Mucosa of rectum (tissue), 2 donors: ENCODE measurements around the gene ATP8A1.

Experiments
- H3K27ac ChIP-seq, 2 donors: one replicate each; pipeline ENCODE4 v1.7.0; 2013; ENCODE audit warnings: inconsistent platforms in 2 of 2, low read depth in 2 of 2, low read length in 2 of 2
- H3K27me3 ChIP-seq, 2 donors: one replicate each; pipeline ENCODE4 v1.7.0; 2013; ENCODE audit warnings: low read length in 2 of 2; ENCODE audit not compliant: control insufficient read depth in 2 of 2, insufficient read depth in 2 of 2
- H3K36me3 ChIP-seq, 2 donors: one replicate each; pipeline ENCODE4 v1.7.0; 2013; ENCODE audit warnings: low read length in 2 of 2; ENCODE audit not compliant: control insufficient read depth in 2 of 2, insufficient read depth in 2 of 2
- H3K4me1 ChIP-seq, 2 donors: one replicate each; pipeline ENCODE4 v1.7.0; 2013; ENCODE audit warnings: low read length in 2 of 2, mild to moderate bottlenecking in 1 of 2; ENCODE audit not compliant: control insufficient read depth in 2 of 2, insufficient read depth in 2 of 2
- H3K4me3 ChIP-seq, 2 donors: one replicate each; pipeline ENCODE4 v1.7.0; 2013; ENCODE audit warnings: low read length in 2 of 2
- H3K9ac ChIP-seq, 2 donors: one replicate each; pipeline ENCODE4 v1.7.0; 2013; ENCODE audit warnings: low read length in 2 of 2, low read depth in 1 of 2, mild to moderate bottlenecking in 1 of 2
- H3K9me3 ChIP-seq, 2 donors: one replicate each; pipeline ENCODE4 v1.7.0; 2013; ENCODE audit warnings: low read length in 2 of 2; ENCODE audit not compliant: control insufficient read depth in 2 of 2
- donor health status: healthy.
- donor health status: Normal muscosa, but diverticular disease.

The ATP8A1 gene

DNA sequence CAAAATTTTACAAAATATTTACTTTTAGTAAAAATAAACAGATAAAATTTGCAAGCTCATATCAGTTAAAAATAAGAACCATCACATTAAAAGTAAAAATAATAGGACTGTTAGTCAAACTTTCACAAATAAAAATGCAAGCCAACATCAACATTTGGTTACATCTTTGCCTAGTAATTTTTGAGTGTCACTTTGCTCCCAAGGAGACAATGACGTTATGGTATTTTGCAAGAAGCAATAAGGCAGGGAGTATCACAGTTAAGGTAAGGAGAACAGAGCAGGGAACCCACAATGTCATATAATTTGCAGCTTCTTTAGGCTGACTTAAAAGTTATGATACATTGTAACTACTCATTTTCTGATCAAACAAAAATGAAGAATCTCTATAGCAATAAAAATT is 98.7 kb downstream of the ATP8A1 start:
- H3K9me3 ChIP-seq, result no peaks in the 10 kb centered on the region
- H3K4me1 ChIP-seq, result no peaks in the 10 kb centered on the region
- no peak overlapping the region for H3K27ac ChIP-seq
- H3K4me3 ChIP-seq, result no peak overlapping the region
- no peak overlapping the region for H3K9ac ChIP-seq
- peaks cover 7 to 9% of the 10 kb centered on the region in 2 donors for H3K36me3 ChIP-seq
- H3K27me3 ChIP-seq, result no peaks in the 10 kb centered on the region

- Histone ChIP-seq H3K9me3 (no peaks in the 10 kb centered on the region), H3K4me1 (no peaks in the 10 kb centered on the region), H3K27ac (no peak overlapping the region), H3K36me3 (peaks cover 4 to 9% of the 10 kb centered on the region in 2 donors), H3K4me3 (no peak overlapping the region), H3K9ac (no peak overlapping the region), H3K27me3 (no peaks in the 10 kb centered on the region)
Observed at GRCh38 chr4:42555828-42556227, 101.1 kb downstream of the ATP8A1 start.

- Histone ChIP-seq H3K9ac (no peak overlapping the region), H3K27me3 (no peaks in the 10 kb centered on the region), H3K9me3 (no peaks in the 10 kb centered on the region)
Observed at GRCh38 chr4:42554072-42554471, 102.8 kb downstream of the ATP8A1 start.

DNA sequence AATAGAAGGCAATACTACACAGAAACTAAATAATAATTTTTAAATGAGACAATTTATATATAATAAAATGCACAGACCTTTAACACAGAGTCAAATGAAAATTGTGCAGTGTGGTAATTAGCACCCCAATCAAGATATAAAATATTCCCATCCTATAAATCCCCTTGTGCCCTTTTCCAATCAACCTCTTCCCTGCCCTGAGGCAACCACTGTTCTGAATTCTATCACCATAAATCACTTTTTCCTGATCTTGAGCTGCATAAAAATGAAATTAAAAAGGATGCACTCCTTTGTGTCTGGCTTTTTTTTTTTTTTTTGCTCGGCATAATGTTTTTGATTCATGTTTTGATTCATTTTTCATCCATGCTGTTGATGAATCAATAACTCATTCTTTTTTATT is 107.0 kb downstream of the ATP8A1 start:
- no peaks in the 10 kb centered on the region for H3K9me3 ChIP-seq
- no peak overlapping the region for H3K27ac ChIP-seq
- H3K27me3 ChIP-seq, result no peaks in the 10 kb centered on the region
- H3K4me1 ChIP-seq, result no peaks in the 10 kb centered on the region
- no peak overlapping the region for H3K4me3 ChIP-seq
- H3K9ac ChIP-seq, result no peak overlapping the region
- peaks cover 12 to 14% of the 10 kb centered on the region in 2 donors for H3K36me3 ChIP-seq

More at GRCh38 chr4:42554072-42554471, 102.8 kb downstream of the ATP8A1 start:
- Histone ChIP-seq H3K4me1 (no peaks in the 10 kb centered on the region), H3K4me3 (no peak overlapping the region), H3K27ac (no peak overlapping the region), H3K36me3 (peaks cover 9 to 10% of the 10 kb centered on the region in 2 donors)

DNA sequence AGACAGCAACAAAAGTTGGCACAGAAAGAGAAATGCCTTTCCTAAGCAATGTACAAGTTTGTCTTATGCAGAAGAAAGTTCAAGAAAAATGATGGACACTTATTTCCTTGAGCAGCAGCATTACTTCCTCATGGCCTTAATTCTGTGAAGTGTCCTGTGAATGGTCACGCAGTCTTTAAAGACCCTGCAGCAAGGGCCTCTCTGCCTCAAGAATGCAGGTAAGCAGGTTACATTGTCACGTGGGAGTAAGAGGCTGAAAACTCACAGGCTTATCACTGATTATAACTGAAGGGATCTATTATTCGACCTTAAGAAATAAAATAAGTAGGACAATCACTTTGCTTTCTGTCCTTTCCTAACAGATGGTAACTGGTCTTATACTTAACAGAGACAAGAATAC is 109.1 kb downstream of the ATP8A1 start:
- H3K4me1 ChIP-seq, result no peaks in the 10 kb centered on the region
- H3K27ac ChIP-seq, result no peak overlapping the region
- peaks cover 7 to 19% of the 10 kb centered on the region in 2 donors for H3K36me3 ChIP-seq
- no peaks in the 10 kb centered on the region for H3K27me3 ChIP-seq
- no peaks in the 10 kb centered on the region for H3K9me3 ChIP-seq
- H3K9ac ChIP-seq, result no peak overlapping the region
- H3K4me3 ChIP-seq, result no peak overlapping the region

GRCh38 chr4:42543762-42544161 is 113.1 kb downstream of the ATP8A1 start:
- peaks cover 0 to 3% of the 10 kb centered on the region in 2 donors for H3K4me1 ChIP-seq
- H3K36me3 ChIP-seq, result peaks cover 7 to 14% of the 10 kb centered on the region in 2 donors
- no peak overlapping the region for H3K27ac ChIP-seq
- H3K9ac ChIP-seq, result no peak overlapping the region
- H3K4me3 ChIP-seq, result no peak overlapping the region
- H3K9me3 ChIP-seq, result no peaks in the 10 kb centered on the region
- H3K27me3 ChIP-seq, result no peaks in the 10 kb centered on the region

GRCh38 chr4:42543126-42543525 is 113.8 kb downstream of the ATP8A1 start:
- Histone ChIP-seq H3K36me3 (peaks cover 7 to 14% of the 10 kb centered on the region in 2 donors), H3K9me3 (no peaks in the 10 kb centered on the region)

DNA sequence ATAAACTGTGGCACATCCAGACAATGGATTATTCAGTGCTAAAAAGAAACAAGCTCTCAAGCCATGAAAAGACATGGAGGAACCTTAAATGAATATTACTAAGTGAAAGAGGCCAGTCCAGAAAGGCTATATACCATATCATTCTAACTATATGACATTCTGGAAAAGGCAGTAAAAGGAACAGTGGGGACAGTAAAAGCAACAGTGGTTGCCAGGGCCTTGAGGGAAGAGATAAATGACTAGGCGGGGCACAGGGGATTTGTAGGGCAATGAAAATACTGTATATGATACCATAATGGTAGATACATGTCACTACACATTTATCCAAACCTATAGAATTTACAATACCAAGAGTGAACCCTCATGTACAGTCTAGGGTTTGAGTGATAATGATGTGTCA is 115.3 kb downstream of the ATP8A1 start:
- Histone ChIP-seq H3K4me3 (no peak overlapping the region), H3K4me1 (peaks cover 0 to 3% of the 10 kb centered on the region in 2 donors), H3K9ac (no peak overlapping the region), H3K27me3 (no peaks in the 10 kb centered on the region), H3K27ac (no peak overlapping the region), H3K9me3 (no peaks in the 10 kb centered on the region), H3K36me3 (peaks cover 7 to 14% of the 10 kb centered on the region in 2 donors)

More at GRCh38 chr4:42543126-42543525, 113.8 kb downstream of the ATP8A1 start:
- Histone ChIP-seq H3K4me3 (no peak overlapping the region), H3K9ac (no peak overlapping the region), H3K27ac (no peak overlapping the region), H3K27me3 (no peaks in the 10 kb centered on the region), H3K4me1 (peaks cover 0 to 3% of the 10 kb centered on the region in 2 donors)

- no peak overlapping the region for H3K9ac ChIP-seq
- no peaks in the 10 kb centered on the region for H3K27me3 ChIP-seq
Observed at GRCh38 chr4:42533042-42533441, 123.9 kb downstream of the ATP8A1 start.

DNA sequence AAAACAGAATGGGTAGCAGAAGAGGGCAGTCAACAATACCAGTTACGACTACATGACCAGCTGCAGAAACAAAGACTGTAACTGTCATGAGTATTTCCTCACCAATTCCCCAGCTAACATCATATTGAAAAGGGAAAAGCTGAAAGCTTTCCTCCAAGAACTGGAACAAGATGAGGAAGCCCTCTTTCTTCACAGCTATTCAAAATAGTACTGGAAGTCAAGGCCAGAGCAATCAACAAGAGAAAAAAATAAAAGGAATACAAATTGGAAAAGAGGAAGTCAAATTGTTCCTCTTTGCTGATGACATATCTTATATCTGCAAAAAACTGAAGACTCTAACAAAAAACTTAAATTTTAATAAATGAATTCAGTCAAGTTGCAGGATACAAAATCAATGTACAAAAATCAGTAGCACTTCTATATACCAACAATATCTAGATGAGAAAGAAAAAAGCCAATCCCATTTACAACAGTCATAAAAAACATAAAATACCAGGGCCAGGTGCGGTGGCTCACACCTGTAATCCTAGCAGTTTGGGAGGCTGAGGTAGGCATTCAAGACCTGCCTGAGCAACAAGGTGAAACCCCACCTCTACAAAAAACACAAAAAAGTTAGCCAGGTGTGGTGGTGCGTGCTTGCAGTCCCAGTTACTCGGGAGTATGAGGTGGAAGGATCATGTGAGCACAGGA is 125.4 kb downstream of the ATP8A1 start:
- H3K4me1 ChIP-seq, result no peaks in the 10 kb centered on the region
- H3K27ac ChIP-seq, result no peak overlapping the region
- no peak overlapping the region for H3K4me3 ChIP-seq
- H3K9me3 ChIP-seq, result no peaks in the 10 kb centered on the region
- no peaks in the 10 kb centered on the region for H3K27me3 ChIP-seq
- no peak overlapping the region for H3K9ac ChIP-seq
- peaks cover 7 to 14% of the 10 kb centered on the region in 2 donors for H3K36me3 ChIP-seq

More at GRCh38 chr4:42533042-42533441, 123.9 kb downstream of the ATP8A1 start:
- Histone ChIP-seq H3K36me3 (peaks cover 7 to 14% of the 10 kb centered on the region in 2 donors), H3K4me1 (no peaks in the 10 kb centered on the region), H3K4me3 (no peak overlapping the region), H3K9me3 (no peaks in the 10 kb centered on the region), H3K27ac (no peak overlapping the region)
